Heart left ventricle (tissue), 16 donors: ENCODE measurements around the gene ZNF292. TPM values are rescaled to one million over a fixed set of nuclear protein-coding genes. Genes with fewer than 3 reads are reported as not detected.

Experiments used
- ATAC-seq, 4 donors: fragments of 200-7000 bp; cut with Tn5 transposase; one replicate each; pipeline ENCODE4 v1.9.1; 2020 to 2022; ENCODE audit warnings: moderate library complexity in 4 of 4, mild to moderate bottlenecking in 3 of 4, moderate number of reproducible peaks in 1 of 4
- DNase-seq, 5 donors: peaks; one replicate each; pipeline ENCODE4 v3.0.0-alpha.2; 2020
- H3K27ac ChIP-seq, 12 donors: fragments of 200-600 bp; sonication (generic) in 4 of 12; one replicate each; pipeline versions ENCODE4 v1.5.0 to v1.8.0; 2016 to 2022; ENCODE audit warnings: mild to moderate bottlenecking in 2 of 12
- H3K27me3 ChIP-seq, 9 donors: fragments of 200-600 bp; sonication (generic) in 2 of 9; one replicate each; pipeline versions ENCODE4 v1.5.1 to v1.8.0; 2016 to 2022; ENCODE audit warnings: mild to moderate bottlenecking in 3 of 9
- H3K36me3 ChIP-seq, 9 donors: fragments of 200-600 bp; sonication (generic) in 2 of 9; one replicate each; pipeline versions ENCODE4 v1.5.0 to v1.8.0; 2018 to 2022; ENCODE audit warnings: mild to moderate bottlenecking in 2 of 9
- H3K4me1 ChIP-seq, 12 donors: fragments of 200-600 bp; sonication (generic) in 4 of 12; one replicate each; pipeline versions ENCODE4 v1.5.0 to v1.8.0; 2016 to 2022; ENCODE audit warnings: mild to moderate bottlenecking in 3 of 12
- H3K4me3 ChIP-seq, 12 donors: fragments of 200-600 bp; sonication (generic) in 4 of 12; one replicate each; pipeline versions ENCODE4 v1.5.0 to v1.8.0; 2017 to 2022; ENCODE audit warnings: mild to moderate bottlenecking in 9 of 12, moderate library complexity in 4 of 12
- H3K9me3 ChIP-seq, 12 donors: fragments of 200-600 bp; sonication (generic) in 4 of 12; one replicate each; pipeline versions ENCODE4 v1.5.0 to v1.8.0; 2016 to 2022; ENCODE audit warnings: mild to moderate bottlenecking in 1 of 12
- POLR2A ChIP-seq, 2 donors: fragments of 450-650 bp; IDR thresholded peaks; one replicate each; pipeline ENCODE4 v1.6.1; 2017; ENCODE audit warnings: antibody characterized with exemption in 2 of 2, mild to moderate bottlenecking in 2 of 2, moderate library complexity in 2 of 2
- WGBS, 4 donors: extraction: QIAGEN DNeasy Blood & Tissue Kit in 2 of 4; methylation state at CpG; one replicate each; pipeline versions ENCODE4 v1.1.5 to v1.1.7; 2013 to 2018; 5-methylcytosine and 5-hydroxymethylcytosine counted together
- intact Hi-C, 10 donors: fragments of 100-400 bp; cut with DNase I; formaldehyde crosslinking; loops; one replicate each; pipeline versions ENCODE4 v1.11.1 to v1.14.2; 2022
- polyA plus RNA-seq, 2 donors: library from polyadenylated mRNA; stranded (reverse); fragments of 200-250 nt; gene quantifications; one replicate each; pipeline ENCODE4 v1.2.3, GENCODE V29; 2013
- total RNA-seq, 9 donors: library from RNA; depleted of rRNA in 2 of 9; stranded (reverse); fragments of >200 nt in 2 of 9; fragmentation: NEBNext Ultra II Directional in 3 of 9; extraction: Animal tissue kit (Norgen Biotek cat#: 25700) in 3 of 9; gene quantifications; one replicate each; pipeline versions ENCODE4 v1.1.0 to v1.2.4, GENCODE V29; 2016 to 2023
- TF ChIP-seq, protein P1 (sequence below), 12 donors: fragments of 200-600 bp; sonication (generic) in 4 of 12; IDR thresholded peaks; one replicate each; pipeline versions ENCODE4 v1.5.0 to v1.8.0; 2018 to 2022; ENCODE audit warnings: antibody characterized with exemption in 12 of 12, mild to moderate bottlenecking in 5 of 12
- donor health status: ischemic (EF 13 %, LVEDD 7.1; RV severe dilation, severe dysfunction).
- donor health status: healthy with polysubstance abuse.
- donor health status: DM: no; HTN: yes; CAD: no.
- donor health status: DM: no; HTN: no; CAD: no.
- donor health status: ischemic (EF 25% LVEDD 6.9; RV normal size, moderate dysfunction).
- donor health status: ischemic (EF 25% LVEDD 5.7; RV mildly dilated, moderate dysfunction).
- donor health status: healthy.
- donor health status: DM: yes; HTN: yes; CAD: no.
- donor health status: ischemic (EF 35%, LVEDD 5.7; RV mildly dilated, moderate dysfunction).
- donor health status: nonischemic (EF 11% LVEDD 7.7; RV severe dilation, severe dysfunction).
- donor health status: DM: yes; HTN: yes; CAD: no.
- donor health status: PGD.
- donor health status: ischemic (EF 29% LVEDD 5.4; RV normal size, mild dysfunction).
- donor health status: nonischemic (EF 23%, LVEDD 6.1; RV moderate dilation, normal function).

ZNF292 gene
- total and polyA plus RNA-seq, 11 donors: 4.0 to 35.8 (median 27.4) TPM

DNA sequence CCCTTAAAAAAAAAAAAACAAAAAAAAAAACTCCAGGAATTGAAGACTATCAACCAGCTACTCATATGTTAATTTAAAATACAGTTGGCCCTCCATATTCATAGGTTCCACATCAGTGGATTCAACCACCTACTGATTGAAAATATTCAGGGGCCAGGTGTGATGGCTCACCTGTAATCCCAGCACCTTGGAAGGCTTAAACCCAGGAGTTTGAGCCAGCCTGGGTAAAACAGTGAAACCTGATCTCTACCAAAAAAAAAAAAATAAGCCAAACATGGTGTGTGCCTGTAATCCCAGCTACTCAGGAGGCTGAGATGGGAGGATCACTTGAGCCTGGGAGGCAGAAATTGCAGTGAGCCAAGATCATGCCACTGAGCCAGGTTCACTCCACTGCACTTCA lies 94.7 kb downstream of the ZNF292 start:
- no peak overlapping the region for H3K4me3 ChIP-seq
- TF ChIP-seq, protein P1, sequence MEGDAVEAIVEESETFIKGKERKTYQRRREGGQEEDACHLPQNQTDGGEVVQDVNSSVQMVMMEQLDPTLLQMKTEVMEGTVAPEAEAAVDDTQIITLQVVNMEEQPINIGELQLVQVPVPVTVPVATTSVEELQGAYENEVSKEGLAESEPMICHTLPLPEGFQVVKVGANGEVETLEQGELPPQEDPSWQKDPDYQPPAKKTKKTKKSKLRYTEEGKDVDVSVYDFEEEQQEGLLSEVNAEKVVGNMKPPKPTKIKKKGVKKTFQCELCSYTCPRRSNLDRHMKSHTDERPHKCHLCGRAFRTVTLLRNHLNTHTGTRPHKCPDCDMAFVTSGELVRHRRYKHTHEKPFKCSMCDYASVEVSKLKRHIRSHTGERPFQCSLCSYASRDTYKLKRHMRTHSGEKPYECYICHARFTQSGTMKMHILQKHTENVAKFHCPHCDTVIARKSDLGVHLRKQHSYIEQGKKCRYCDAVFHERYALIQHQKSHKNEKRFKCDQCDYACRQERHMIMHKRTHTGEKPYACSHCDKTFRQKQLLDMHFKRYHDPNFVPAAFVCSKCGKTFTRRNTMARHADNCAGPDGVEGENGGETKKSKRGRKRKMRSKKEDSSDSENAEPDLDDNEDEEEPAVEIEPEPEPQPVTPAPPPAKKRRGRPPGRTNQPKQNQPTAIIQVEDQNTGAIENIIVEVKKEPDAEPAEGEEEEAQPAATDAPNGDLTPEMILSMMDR (IDR thresholded peaks at IDR 0.05): no peak
- TF ChIP-seq POLR2A (IDR thresholded peaks at IDR 0.05): no peak
- no peak for DNase-seq
- no peak overlapping the region for H3K27ac ChIP-seq
- H3K4me1 ChIP-seq: no peaks in the 10 kb centered on the region
- intact Hi-C loops: no loop called here
- peaks cover 0 to 93% (median 71%) of the 10 kb centered on the region in 9 donors for H3K36me3 ChIP-seq
- H3K27me3 ChIP-seq: no peaks in the 10 kb centered on the region
- no peak for ATAC-seq
- H3K9me3 ChIP-seq: no peaks in the 10 kb centered on the region

DNA sequence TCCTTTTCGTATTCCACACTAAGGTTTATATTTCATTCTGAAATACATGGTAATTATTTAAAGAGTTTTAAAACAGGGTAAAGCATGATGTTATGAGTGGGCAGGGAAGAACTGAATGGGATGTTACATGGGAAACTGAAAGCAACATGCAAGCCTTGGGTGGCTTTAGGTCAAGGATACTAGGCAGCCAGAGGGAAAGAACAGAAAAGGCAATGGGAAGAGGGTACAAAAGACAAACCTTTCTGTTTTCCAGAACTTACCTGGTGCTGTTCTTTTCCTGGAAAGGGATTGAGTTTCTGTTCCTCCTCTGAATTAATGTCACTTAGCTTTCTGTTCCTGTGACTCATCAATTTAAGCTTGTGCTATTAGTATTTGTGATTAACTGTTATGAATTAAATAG lies 95.9 kb downstream of the ZNF292 start:
- H3K27me3 ChIP-seq: no peaks in the 10 kb centered on the region
- WGBS, 4 donors: 92 to 98% (median 95%) methylated on average over 1 of the region's 1 CpG
- H3K36me3 ChIP-seq: peaks cover 0 to 93% (median 71%) of the 10 kb centered on the region in 9 donors
- ATAC-seq (no peak), DNase-seq (no peak)
- no peaks in the 10 kb centered on the region for H3K9me3 ChIP-seq
- TF ChIP-seq POLR2A (IDR thresholded peaks at IDR 0.05): no peak
- TF ChIP-seq, protein P1 (IDR thresholded peaks at IDR 0.05): no peak
- H3K4me1 ChIP-seq: no peaks in the 10 kb centered on the region
- H3K4me3 ChIP-seq: no peak overlapping the region
- intact Hi-C loops: no loop called here
- H3K27ac ChIP-seq: no peak overlapping the region

DNA sequence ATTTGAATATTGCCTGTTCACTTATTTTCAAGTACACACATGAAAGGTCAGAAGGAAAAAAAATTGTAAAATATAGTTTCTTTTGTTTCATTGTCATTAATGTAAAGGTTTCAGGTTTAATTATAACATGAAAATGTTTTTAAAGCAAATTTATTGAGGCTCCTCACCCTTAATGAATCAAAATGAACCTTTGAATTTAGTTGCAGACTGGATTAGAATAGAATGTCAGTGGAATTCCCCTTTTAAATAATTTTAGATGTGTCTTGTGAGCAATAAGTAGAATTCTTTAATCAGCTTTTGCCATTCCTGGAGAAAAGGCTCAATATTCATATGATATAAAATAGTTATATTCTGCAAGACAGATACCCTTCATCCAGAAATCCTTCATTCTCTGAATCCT lies 96.4 kb downstream of the ZNF292 start:
- Histone ChIP-seq H3K4me1 (no peaks in the 10 kb centered on the region), H3K27me3 (no peaks in the 10 kb centered on the region), H3K36me3 (peaks cover 0 to 93% (median 71%) of the 10 kb centered on the region in 9 donors), H3K4me3 (no peak overlapping the region), H3K9me3 (no peaks in the 10 kb centered on the region), H3K27ac (no peak overlapping the region)
- DNase-seq (no peak), ATAC-seq (no peak)
- intact Hi-C loops: no loop called here
- TF ChIP-seq, protein P1 (IDR thresholded peaks at IDR 0.05): no peak
- no peak for TF ChIP-seq POLR2A (IDR thresholded peaks at IDR 0.05)

DNA sequence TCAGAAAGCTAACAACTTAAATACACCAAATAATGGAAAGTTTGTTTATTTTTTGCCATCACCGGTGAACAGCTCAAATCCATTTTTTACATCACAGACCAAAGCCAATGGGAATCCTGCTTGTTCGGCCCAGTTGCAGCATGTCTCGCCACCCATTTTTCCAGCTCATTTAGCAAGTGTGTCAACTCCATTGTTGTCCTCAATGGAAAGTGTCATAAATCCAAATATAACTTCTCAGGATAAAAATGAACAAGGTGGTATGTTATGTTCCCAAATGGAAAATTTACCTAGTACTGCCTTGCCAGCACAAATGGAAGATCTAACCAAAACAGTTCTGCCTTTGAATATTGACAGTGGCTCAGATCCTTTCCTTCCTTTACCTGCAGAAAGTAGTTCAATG lies 101.7 kb downstream of the ZNF292 start:
- peaks cover 0 to 59% (median 49%) of the 10 kb centered on the region in 9 donors for H3K36me3 ChIP-seq

More for the DNA sequence above, 101.7 kb downstream of the ZNF292 start:
- TF ChIP-seq, protein P1 (IDR thresholded peaks at IDR 0.05): no peak
- TF ChIP-seq POLR2A (IDR thresholded peaks at IDR 0.05): no peak
- DNase-seq (no peak), ATAC-seq (no peak)
- WGBS, 4 donors: 97 to 98% (median 97%) methylated on average over 3 of the region's 3 CpGs
- Histone ChIP-seq H3K27ac (no peak overlapping the region), H3K9me3 (peaks cover 0 to 10% (median 0%) of the 10 kb centered on the region in 12 donors), H3K4me1 (no peaks in the 10 kb centered on the region), H3K27me3 (no peaks in the 10 kb centered on the region), H3K4me3 (no peak overlapping the region)
- intact Hi-C loops: no loop called here
